ENCODE results near the gene SOD1. TPM values are rescaled to one million over a fixed set of nuclear protein-coding genes. Genes with fewer than 3 reads are reported as not detected.
"Not testable (repeated sequence)": the region's sequence is repeated elsewhere in the genome, so short reads cannot be mapped to it uniquely, and the experiment has no call there.

SOD1 gene
- total RNA-seq, result 100 to 1,000 TPM; 148 to 244 TPM

- peaks cover 54% of the 10 kb centered on the region for H3K36me3 Mint-ChIP-seq (ENCODE audit: low read depth)
- peak; percentile 93 for ATAC-seq (replicated peaks)
- H3K27me3 Mint-ChIP-seq, result no peaks in the 10 kb centered on the region
- peak within 1 kb of the TSS; percentile 87 for H3K27ac Mint-ChIP-seq
- peak within 1 kb of the TSS; percentile 94 for H3K4me3 Mint-ChIP-seq
- H3K9me3 Mint-ChIP-seq, result no peaks in the 10 kb centered on the region
- H3K4me1 Mint-ChIP-seq, result peaks cover 44% of the 10 kb centered on the region
Measured at GRCh38 chr21:31659536-31660258, at the start of gene SOD1. SOD1 (plus strand) TSS chr21:31659693; CDS start chr21:31659770, 77 bp downstream.

GRCh38 chr21:31611445-31611844 is 48.0 kb upstream of the SOD1 start:
- Mint-ChIP-seq H3K9me3 (no peaks in the 10 kb centered on the region), H3K4me1 (no peaks in the 10 kb centered on the region), H3K27me3 (peaks cover 17% of the 10 kb centered on the region), H3K4me3 (no peak overlapping the region), H3K27ac (no peak overlapping the region), H3K36me3 (ENCODE audit: low read depth) (no peaks in the 10 kb centered on the region)
- ATAC-seq (replicated peaks), result no peak

GRCh38 chr21:31612894-31613785 is 46.4 kb upstream of the SOD1 start:
- H3K36me3 Mint-ChIP-seq (ENCODE audit: low read depth), result no peaks in the 10 kb centered on the region
- no peak overlapping the region for H3K27ac Mint-ChIP-seq
- no peak for ATAC-seq (replicated peaks)

GRCh38 chr21:31614705-31615104 is 44.8 kb upstream of the SOD1 start:
- ATAC-seq (replicated peaks), result no peak
- Mint-ChIP-seq H3K4me1 (peaks cover 5% of the 10 kb centered on the region), H3K27ac (no peak overlapping the region), H3K36me3 (ENCODE audit: low read depth) (no peaks in the 10 kb centered on the region), H3K9me3 (peaks cover 4% of the 10 kb centered on the region), H3K27me3 (peaks cover 12% of the 10 kb centered on the region), H3K4me3 (no peak overlapping the region)

More at GRCh38 chr21:31612894-31613785, 46.4 kb upstream of the SOD1 start:
- Mint-ChIP-seq H3K9me3 (no peaks in the 10 kb centered on the region), H3K4me1 (no peaks in the 10 kb centered on the region), H3K4me3 (no peak overlapping the region), H3K27me3 (peaks cover 17% of the 10 kb centered on the region)

GRCh38 chr21:31616216-31616615 is 43.3 kb upstream of the SOD1 start:
- ATAC-seq (replicated peaks), result no peak
- peaks cover 5% of the 10 kb centered on the region for H3K4me1 Mint-ChIP-seq

GRCh38 chr21:31618696-31619430 is 40.6 kb upstream of the SOD1 start:
- Mint-ChIP-seq H3K9me3 (peaks cover 4% of the 10 kb centered on the region), H3K27ac (no peak overlapping the region), H3K4me1 (peaks cover 11% of the 10 kb centered on the region), H3K27me3 (peaks cover 8% of the 10 kb centered on the region), H3K36me3 (ENCODE audit: low read depth) (no peaks in the 10 kb centered on the region), H3K4me3 (no peak overlapping the region)
- ATAC-seq (replicated peaks), result peak; percentile 77

More at GRCh38 chr21:31616216-31616615, 43.3 kb upstream of the SOD1 start:
- Mint-ChIP-seq H3K36me3 (ENCODE audit: low read depth) (no peaks in the 10 kb centered on the region), H3K27me3 (peaks cover 4% of the 10 kb centered on the region), H3K9me3 (peaks cover 4% of the 10 kb centered on the region), H3K27ac (no peak overlapping the region), H3K4me3 (no peak overlapping the region)

GRCh38 chr21:31622397-31622796 is 37.1 kb upstream of the SOD1 start:
- Mint-ChIP-seq H3K9me3 (peaks cover 4% of the 10 kb centered on the region), H3K27me3 (peaks cover 8% of the 10 kb centered on the region), H3K36me3 (ENCODE audit: low read depth) (no peaks in the 10 kb centered on the region), H3K4me3 (no peak overlapping the region), H3K27ac (no peak overlapping the region), H3K4me1 (peaks cover 11% of the 10 kb centered on the region)
- no peak for ATAC-seq (replicated peaks)

- Mint-ChIP-seq H3K4me3 (no peak overlapping the region), H3K36me3 (ENCODE audit: low read depth) (no peaks in the 10 kb centered on the region), H3K27me3 (peaks cover 8% of the 10 kb centered on the region), H3K27ac (no peak overlapping the region), H3K4me1 (peaks cover 11% of the 10 kb centered on the region), H3K9me3 (peaks cover 4% of the 10 kb centered on the region)
- no peak for ATAC-seq (replicated peaks)
Measured at GRCh38 chr21:31623664-31624063, 35.8 kb upstream of the SOD1 start.

GRCh38 chr21:31624181-31624580 is 35.3 kb upstream of the SOD1 start:
- Mint-ChIP-seq H3K9me3 (peaks cover under 1% of the 10 kb centered on the region), H3K27me3 (peaks cover 8% of the 10 kb centered on the region), H3K4me1 (peaks cover 7% of the 10 kb centered on the region), H3K27ac (no peak overlapping the region), H3K4me3 (no peak overlapping the region), H3K36me3 (ENCODE audit: low read depth) (no peaks in the 10 kb centered on the region)
- ATAC-seq (replicated peaks), result no peak

- Mint-ChIP-seq H3K4me3 (no peak overlapping the region), H3K36me3 (ENCODE audit: low read depth) (no peaks in the 10 kb centered on the region), H3K9me3 (no peaks in the 10 kb centered on the region), H3K27me3 (peaks cover 8% of the 10 kb centered on the region), H3K27ac (no peak overlapping the region), H3K4me1 (peaks cover 6% of the 10 kb centered on the region)
- ATAC-seq (replicated peaks), result no peak
Measured at GRCh38 chr21:31624961-31625491, 34.5 kb upstream of the SOD1 start.

- H3K4me3 Mint-ChIP-seq, result no peak overlapping the region
- H3K27ac Mint-ChIP-seq, result no peak overlapping the region
- no peaks in the 10 kb centered on the region for H3K4me1 Mint-ChIP-seq
- H3K27me3 Mint-ChIP-seq, result no peaks in the 10 kb centered on the region
- H3K9me3 Mint-ChIP-seq, result no peaks in the 10 kb centered on the region
- no peaks in the 10 kb centered on the region for H3K36me3 Mint-ChIP-seq (ENCODE audit: low read depth)
- ATAC-seq (replicated peaks), result no peak
Measured at GRCh38 chr21:31629972-31630711, 29.4 kb upstream of the SOD1 start.

GRCh38 chr21:31631881-31632280 is 27.6 kb upstream of the SOD1 start:
- H3K4me1 Mint-ChIP-seq; H3K4me3 Mint-ChIP-seq; H3K36me3 Mint-ChIP-seq (ENCODE audit: low read depth); H3K27ac Mint-ChIP-seq; H3K9me3 Mint-ChIP-seq; H3K27me3 Mint-ChIP-seq; ATAC-seq (replicated peaks): not testable (repeated sequence)

GRCh38 chr21:31634993-31635392 is 24.5 kb upstream of the SOD1 start:
- no peaks in the 10 kb centered on the region for H3K36me3 Mint-ChIP-seq (ENCODE audit: low read depth)
- no peaks in the 10 kb centered on the region for H3K27me3 Mint-ChIP-seq
- ATAC-seq (replicated peaks), result no peak
- peaks cover 4% of the 10 kb centered on the region for H3K9me3 Mint-ChIP-seq
- no peak overlapping the region for H3K27ac Mint-ChIP-seq
- H3K4me3 Mint-ChIP-seq, result no peak overlapping the region
- H3K4me1 Mint-ChIP-seq, result no peaks in the 10 kb centered on the region

GRCh38 chr21:31636874-31637273 is 22.6 kb upstream of the SOD1 start:
- Mint-ChIP-seq H3K36me3 (ENCODE audit: low read depth) (no peaks in the 10 kb centered on the region), H3K9me3 (peaks cover 4% of the 10 kb centered on the region), H3K4me3 (no peak overlapping the region), H3K4me1 (no peaks in the 10 kb centered on the region), H3K27me3 (no peaks in the 10 kb centered on the region), H3K27ac (no peak overlapping the region)
- ATAC-seq (replicated peaks), result no peak

Data from activated T-helper 17 cell treated with anti-CD3 and anti-CD28 coated beads, Interleukin-2, amount 50 U/mL, for 72 hours (primary cell).